Measurements from ENCODE around the gene ADGRF5. TPM values are rescaled to one million over a fixed set of nuclear protein-coding genes. Genes with fewer than 3 reads are reported as not detected.

The ADGRF5 gene
- total RNA-seq, 1 experiment from 2014 or later = 40.0 TPM

GRCh38 chr6:46963039-46963438 lies 41.3 kb upstream of the ADGRF5 start:
- Histone ChIP-seq H3K36me3 (ENCODE audit: low read depth) (no peaks in the 10 kb centered on the region), H3F3A (ENCODE audit: insufficient read depth, low read depth) (no peaks in the 10 kb centered on the region), H3K4me3 (no peak overlapping the region), H3K79me2 (ENCODE audit: low read depth) (no peaks in the 10 kb centered on the region), H3K27me3 (ENCODE audit: insufficient read depth, low read depth) (no peaks in the 10 kb centered on the region), H3K27ac (no peak overlapping the region), H3K9me2 (ENCODE audit: insufficient read depth) (0 out of 2 replicates have a peak, but pooled peaks cover 2% of the 10 kb centered on the region), H3K4me1 (replicated peaks; ENCODE audit: insufficient read depth) (no peaks in the 10 kb centered on the region; the same call in 1 of the 2 replicates), H2AFZ (no peak overlapping the region), H3K9me3 (ENCODE audit: insufficient read depth, low read depth) (0 out of 2 replicates have a peak, but pooled peaks cover 3% of the 10 kb centered on the region), H4K20me1 (ENCODE audit: insufficient read depth) (no peaks in the 10 kb centered on the region), H3K4me2 (no peak overlapping the region)
- intact Hi-C loops (cut with micrococcal nuclease; ENCODE audit: unreplicated experiment) = no loop called here
- POLR2A ChIA-PET (ENCODE audit: unreplicated experiment) = no interaction called here
- no TSS peak for BruUV-seq (replicated peaks)
- TF ChIP-seq EZH2 (IDR thresholded peaks at IDR 0.05; ENCODE audit: low read depth) (no peak), CTCF (conservative IDR thresholded peaks at IDR 0.05) (no peak)
- DNase-seq = no peak
- CTCF ChIA-PET = no interaction called here

- Histone ChIP-seq H3K36me3 (ENCODE audit: low read depth) (no peaks in the 10 kb centered on the region), H3K27me3 (ENCODE audit: insufficient read depth, low read depth) (no peaks in the 10 kb centered on the region), H4K20me1 (ENCODE audit: insufficient read depth) (no peaks in the 10 kb centered on the region), H3F3A (ENCODE audit: insufficient read depth, low read depth) (no peaks in the 10 kb centered on the region), H3K4me2 (no peak overlapping the region), H3K27ac (no peak overlapping the region), H3K9me2 (ENCODE audit: insufficient read depth) (0 out of 2 replicates have a peak, but pooled peaks cover 2% of the 10 kb centered on the region), H3K9me3 (ENCODE audit: insufficient read depth, low read depth) (0 out of 2 replicates have a peak, but pooled peaks cover 3% of the 10 kb centered on the region), H2AFZ (no peak overlapping the region), H3K4me1 (replicated peaks; ENCODE audit: insufficient read depth) (no peaks in the 10 kb centered on the region), H3K79me2 (ENCODE audit: low read depth) (no peaks in the 10 kb centered on the region), H3K4me3 (no peak overlapping the region)
- ChIA-PET POLR2A (ENCODE audit: unreplicated experiment) (no interaction called here), CTCF (no interaction called here)
- intact Hi-C loops (cut with micrococcal nuclease; ENCODE audit: unreplicated experiment) = no loop called here
- no peak for TF ChIP-seq EZH2 (IDR thresholded peaks at IDR 0.05; ENCODE audit: low read depth)
- no peak for TF ChIP-seq CTCF (conservative IDR thresholded peaks at IDR 0.05)
- no peak for DNase-seq
- no TSS peak for BruUV-seq (replicated peaks)
Observed at GRCh38 chr6:46961711-46962110, 40.0 kb upstream of the ADGRF5 start.

GRCh38 chr6:46961232-46961631 lies 39.5 kb upstream of the ADGRF5 start:
- Histone ChIP-seq H3K27me3 (ENCODE audit: insufficient read depth, low read depth) (no peaks in the 10 kb centered on the region), H2AFZ (no peak overlapping the region), H3K36me3 (ENCODE audit: low read depth) (no peaks in the 10 kb centered on the region), H3F3A (ENCODE audit: insufficient read depth, low read depth) (no peaks in the 10 kb centered on the region), H3K79me2 (ENCODE audit: low read depth) (no peaks in the 10 kb centered on the region), H3K27ac (no peak overlapping the region), H3K4me2 (no peak overlapping the region), H3K9me2 (ENCODE audit: insufficient read depth) (0 out of 2 replicates have a peak, but pooled peaks cover 2% of the 10 kb centered on the region), H4K20me1 (ENCODE audit: insufficient read depth) (no peaks in the 10 kb centered on the region), H3K9me3 (ENCODE audit: insufficient read depth, low read depth) (0 out of 2 replicates have a peak, but pooled peaks cover 3% of the 10 kb centered on the region), H3K4me3 (no peak overlapping the region), H3K4me1 (replicated peaks; ENCODE audit: insufficient read depth) (no peaks in the 10 kb centered on the region)
- no peak for TF ChIP-seq CTCF (conservative IDR thresholded peaks at IDR 0.05)
- no peak for TF ChIP-seq EZH2 (IDR thresholded peaks at IDR 0.05; ENCODE audit: low read depth)
- intact Hi-C loops (cut with micrococcal nuclease; ENCODE audit: unreplicated experiment) = no loop called here
- no peak for DNase-seq
- ChIA-PET CTCF (no interaction called here), POLR2A (ENCODE audit: unreplicated experiment) (interaction anchor here (0.7 kb wide), 1 partner anchor 100 kb away, joined by 3 read pairs; no protein-coding TSS in a partner anchor)
- no TSS peak for BruUV-seq (replicated peaks)
